ENCODE results near the gene SMARCD3.

Gene SMARCD3

GRCh38 chr7:151272405-151272804 lies 23.9 kb upstream of the SMARCD3 start:
- DNase-seq, result no peak

GRCh38 chr7:151271699-151272355 lies 23.3 kb upstream of the SMARCD3 start:
- DNase-seq, result no peak

GRCh38 chr7:151269511-151269910 lies 21.0 kb upstream of the SMARCD3 start:
- DNase-seq, result no peak

- no peak for DNase-seq
Measured at GRCh38 chr7:151265351-151265931, 16.9 kb upstream of the SMARCD3 start.

- no peak for DNase-seq
Measured at GRCh38 chr7:151264615-151265014, 16.1 kb upstream of the SMARCD3 start.

GRCh38 chr7:151261529-151261928 lies 13.0 kb upstream of the SMARCD3 start:
- no peak for DNase-seq

- no peak for DNase-seq
Measured at GRCh38 chr7:151260883-151261282, 12.4 kb upstream of the SMARCD3 start.

GRCh38 chr7:151260471-151260870 lies 12.0 kb upstream of the SMARCD3 start:
- DNase-seq, result no peak

GRCh38 chr7:151257990-151258389 lies 9.5 kb upstream of the SMARCD3 start:
- no peak for DNase-seq

- no peak for DNase-seq
Measured at GRCh38 chr7:151256410-151257045, 8.0 kb upstream of the SMARCD3 start.

GRCh38 chr7:151255390-151255789 lies 6.9 kb upstream of the SMARCD3 start:
- DNase-seq, result no peak

GRCh38 chr7:151254851-151255250 lies 6.4 kb upstream of the SMARCD3 start:
- no peak for DNase-seq

GRCh38 chr7:151254316-151254715 lies 5.8 kb upstream of the SMARCD3 start:
- DNase-seq, result no peak

GRCh38 chr7:151252961-151253711 lies 4.6 kb upstream of the SMARCD3 start:
- DNase-seq, result no peak

- no peak for DNase-seq
Measured at GRCh38 chr7:151252561-151252835, 4.0 kb upstream of the SMARCD3 start.

GRCh38 chr7:151251689-151252560 lies 3.4 kb upstream of the SMARCD3 start:
- DNase-seq, result peak; percentile 51 to 91

- peak in 1 of 2 experiments; percentile 60 for DNase-seq
Measured at GRCh38 chr7:151251328-151251688, 2.8 kb upstream of the SMARCD3 start.

- DNase-seq, result no peak
Measured at GRCh38 chr7:151250181-151251132, 2.0 kb upstream of the SMARCD3 start.

- DNase-seq, result peak in 1 of 2 experiments; percentile 60
Measured at GRCh38 chr7:151249732-151250072, 1.2 kb upstream of the SMARCD3 start.

GRCh38 chr7:151249034-151249731 lies 689 bp upstream of the SMARCD3 start:
- DNase-seq, result peak in 1 of 2 experiments; percentile 85

All from NCI-H526 (cell line).